K562 (cell line): ENCODE data around the gene SDK1. TPM values are rescaled to one million over a fixed set of nuclear protein-coding genes. Genes with fewer than 3 reads are reported as not detected.

Experiments used
- ATAC-seq: fragments of 200-7000 bp; cut with Tn5 transposase; 3 replicates; pipeline ENCODE4 v1.9.1; 2020; ENCODE audit warnings: moderate library complexity
- BruUV-seq: library from RNA; stranded (reverse); fragments of 400-500 nt; replicated peaks from 2 replicates; lab custom pipeline; 2021; lab: Mats Ljungman, UMichigan
- CTCF ChIA-PET: fragments of 300-600 bp; formaldehyde crosslinking; extraction: SDS; loops from one replicate; lab custom pipeline; 2021; ENCODE audit warnings: low intra/inter-chr PET ratio; lab: Yijun Ruan, JAX
- POLR2A ChIA-PET: fragments of 300-600, 350-650 bp; sonication (Branson Sonifier 250); formaldehyde crosslinking; extraction: SDS; loops from one replicate; lab custom pipeline; 2021; ENCODE audit warnings: antibody characterized with exemption, inconsistent platforms; lab: Yijun Ruan, JAX
- DNase-seq, 4 experiments: peaks; one replicate each; pipeline versions ENCODE4 v3.0.0 to v3.0.0-alpha.2; 2011 to 2018; ENCODE audit warnings: low spot score in 3 of 4, mixed read lengths in 3 of 4; ENCODE audit errors: extremely low read depth in 1 of 4
- FAIRE-seq: peaks from 2 replicates; lab custom pipeline; 2011; peaks lifted over from hg19 to GRCh38; lab: Jason Lieb, UNC
- H2AFZ ChIP-seq: 2 replicates; pipeline ENCODE4 v1.6.0; 2011; ENCODE audit warnings: low read depth, low read length, control low read depth, inconsistent platforms
- H3K27ac ChIP-seq: fragments of 200-600 bp; 3 replicates; pipeline ENCODE4 v1.8.0; 2011; ENCODE audit warnings: low read depth, mild to moderate bottlenecking, control low read depth, inconsistent platforms, low read length, moderate library complexity, mixed read lengths; ENCODE audit errors: extremely low read depth
- H3K27me3 ChIP-seq, 2 experiments: fragments of 300-600 bp in 1 of 2; 2 replicates in 1 of 2; 3 replicates in 1 of 2; pipeline versions ENCODE4 v1.6.0 to v1.8.0; 2011; ENCODE audit warnings: inconsistent platforms in 2 of 2, low read length in 2 of 2, mild to moderate bottlenecking in 1 of 2, mixed read lengths in 1 of 2, moderate library complexity in 1 of 2; ENCODE audit not compliant: control insufficient read depth in 2 of 2, insufficient read depth in 2 of 2
- H3K36me3 ChIP-seq: fragments of 300-600 bp; 3 replicates; pipeline ENCODE4 v1.8.0; 2011; ENCODE audit warnings: mild to moderate bottlenecking, low read length, inconsistent platforms; ENCODE audit not compliant: control insufficient read depth, insufficient read depth
- H3K4me1 ChIP-seq, 2 experiments: fragments of 200-600 bp in 1 of 2; replicated peaks in 1 of 2; 2 replicates in 1 of 2; 3 replicates in 1 of 2; pipeline versions ENCODE4 v1.5.1 to v1.8.0; 2011; ENCODE audit warnings: inconsistent platforms in 2 of 2, low read length in 2 of 2, mild to moderate bottlenecking in 1 of 2, mixed read lengths in 1 of 2, moderate library complexity in 1 of 2; ENCODE audit not compliant: control insufficient read depth in 2 of 2, insufficient read depth in 2 of 2
- H3K4me2 ChIP-seq: 2 replicates; pipeline ENCODE4 v1.6.1; 2011; ENCODE audit warnings: low read length, control low read depth, inconsistent platforms, mixed read lengths; ENCODE audit not compliant: insufficient read depth
- H3K4me3 ChIP-seq: fragments of 200-600 bp; sonication (generic), shearing (Covaris generic); 2 replicates; pipeline ENCODE4 v1.5.1; 2016; ENCODE audit warnings: control low read depth, inconsistent platforms
- H3K79me2 ChIP-seq: fragments of 200-600 bp; 3 replicates; pipeline ENCODE4 v1.8.0; 2011; ENCODE audit warnings: low read length, inconsistent platforms; ENCODE audit not compliant: control insufficient read depth, insufficient read depth
- H3K9ac ChIP-seq, 2 experiments: 2 replicates each; pipeline versions ENCODE4 v1.6.0 to v1.6.1; 2011; ENCODE audit warnings: low read depth in 2 of 2, low read length in 2 of 2, control low read depth in 1 of 2, inconsistent platforms in 1 of 2, mild to moderate bottlenecking in 1 of 2, mixed read lengths in 1 of 2; ENCODE audit not compliant: insufficient read depth in 1 of 2
- H3K9me1 ChIP-seq: one replicate; pipeline ENCODE4 v1.6.0; 2011; ENCODE audit warnings: inconsistent platforms, mild to moderate bottlenecking, low read length, moderate library complexity; ENCODE audit not compliant: control insufficient read depth, insufficient read depth
- H3K9me3 ChIP-seq: replicated peaks from 2 replicates; pipeline ENCODE4 v1.5.1; 2011; ENCODE audit warnings: low read depth, low read length, inconsistent platforms; ENCODE audit not compliant: control insufficient read depth, insufficient read depth
- H4K20me1 ChIP-seq: replicated peaks from 2 replicates; pipeline ENCODE4 v1.6.1; 2011; ENCODE audit warnings: low read length, inconsistent platforms, mixed read lengths; ENCODE audit not compliant: control insufficient read depth, insufficient read depth
- ATF7 ChIP-seq: fragments of 450-650 bp; IDR thresholded peaks from 2 replicates; pipeline ENCODE4 v1.7.1; 2014; ENCODE audit warnings: mild to moderate bottlenecking, moderate library complexity
- HMGXB4 ChIP-seq: sonication (generic); formaldehyde crosslinking; IDR thresholded peaks from 2 replicates; pipeline ENCODE4 v1.8.1; 2023; ENCODE audit warnings: mild to moderate bottlenecking, missing genetic modification reagents
- ZNF407 ChIP-seq: fragments of 450-650 bp; IDR thresholded peaks from 2 replicates; pipeline ENCODE4 v1.6.1; 2016; ENCODE audit warnings: low read depth
- WGBS: fragments of 100-300 bp; shearing (Covaris generic); methylation state at CpG from one replicate; pipeline ENCODE4 v1.1.6; 2016; ENCODE audit warnings: low coverage, mixed read lengths; ENCODE audit not compliant: insufficient coverage; ENCODE audit errors: missing lambda C conversion rate; 5-methylcytosine and 5-hydroxymethylcytosine counted together
- in situ Hi-C: fragments of 300-500 bp; cut with MboI; formaldehyde crosslinking; loops from 4 replicates; pipeline ENCODE4 v1.15.0; 2018; ENCODE audit warnings: inconsistent platforms, mixed read lengths
- intact Hi-C: fragments of 100-400 bp; cut with micrococcal nuclease; formaldehyde crosslinking; loops from 2 replicates; pipeline ENCODE4 v1.14.2; 2022
- polyA plus RNA-seq, 8 experiments: library from polyadenylated mRNA; depleted of rRNA in 4 of 8; stranded (reverse) in 5 of 8; unstranded in 3 of 8; fragments of >200 nt; fragmentation: Nextera tagmentation in 2 of 8; fragmentation: Illumina TruSeq in 1 of 8; extraction: Ambion mirVana in 2 of 8; extraction: Trizol in 1 of 8; gene quantifications; 2 replicates each; pipeline versions ENCODE4 v1.2.1 to v1.2.3, GENCODE V29; 2011 to 2014; ENCODE audit warnings: inconsistent platforms in 1 of 8, missing spikeins in 1 of 8
- total RNA-seq, 7 experiments: library from RNA; depleted of rRNA in 6 of 7; stranded (reverse); fragments of >200 nt in 6 of 7; fragmentation: Illumina TruSeq in 2 of 7; extraction: Trizol in 2 of 7; gene quantifications; 2 replicates each; pipeline versions ENCODE4 v1.2.1 to v1.2.3, GENCODE V29; 2011 to 2021; ENCODE audit warnings: low replicate concordance in 1 of 7
- TF ChIP-seq, protein P1 (sequence below), 2 experiments: fragments of 450-650 bp in 1 of 2; sonication (generic) in 1 of 2; formaldehyde crosslinking in 1 of 2; IDR thresholded peaks in 1 of 2; conservative IDR thresholded peaks in 1 of 2; 2 replicates each; pipeline versions ENCODE4 v1.6.1 to v1.8.1; 2016 to 2023; ENCODE audit warnings: mild to moderate bottlenecking in 2 of 2, moderate library complexity in 2 of 2, inconsistent platforms in 1 of 2, missing genetic modification reagents in 1 of 2

The SDK1 gene
- total and polyA plus RNA-seq, 9 of the 15 experiments (the other 6 are each of a cell fraction or from before 2014, with no cell fraction given): 0.16 TPM; not detected in 8

GRCh38 chr7:3634396-3634795 is 333.3 kb downstream of the SDK1 start (continued):
- no peak for TF ChIP-seq HMGXB4 (CRISPR knock-in tag)

DNA sequence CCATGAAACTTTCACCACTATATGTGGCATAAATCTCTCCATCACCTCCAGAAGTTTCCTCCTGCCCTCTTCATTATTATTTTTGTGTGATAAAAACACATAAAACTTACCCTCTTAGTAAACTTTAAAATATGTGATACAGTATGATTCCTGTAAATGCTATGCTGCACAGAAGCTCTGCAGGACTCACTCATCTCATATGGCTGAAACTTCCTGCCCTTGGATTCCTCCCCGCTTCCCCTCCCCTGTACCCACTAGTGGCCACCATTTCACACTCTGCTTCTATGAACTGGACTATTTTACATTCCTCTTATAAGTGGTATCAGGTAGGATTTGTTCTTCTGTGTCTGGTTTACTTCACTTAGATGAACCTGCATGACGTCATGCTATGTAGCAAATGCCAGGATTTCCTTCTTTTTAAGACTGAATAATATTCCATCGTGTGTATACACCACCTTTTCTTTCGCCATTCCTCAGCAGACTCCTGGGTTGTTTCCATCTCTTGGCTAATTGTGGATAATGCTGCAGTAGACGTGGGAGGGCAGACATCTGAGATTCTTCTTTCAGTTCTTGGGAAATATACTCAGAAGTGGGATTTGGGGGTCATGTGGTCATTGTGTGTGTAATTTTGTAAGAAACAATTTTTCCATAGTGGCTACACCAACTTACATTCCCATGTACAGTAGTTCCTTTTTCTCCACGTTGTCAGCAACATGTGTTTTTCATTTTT is 335.2 kb downstream of the SDK1 start:
- Histone ChIP-seq H4K20me1 (no peaks in the 10 kb centered on the region), H3K4me2 (no peak overlapping the region), H3K4me1 (no peaks in the 10 kb centered on the region), H3K9ac (no peak overlapping the region), H2AFZ (no peak overlapping the region), H3K27me3 (peaks cover 0 to under 1% of the 10 kb centered on the region in 2 experiments; a peak in 2 of 5 replicates), H3K27ac (no peak overlapping the region), H3K79me2 (no peaks in the 10 kb centered on the region), H3K9me1 (no peaks in the 10 kb centered on the region), H3K9me3 (no peaks in the 10 kb centered on the region), H3K4me3 (no peak overlapping the region), H3K36me3 (no peaks in the 10 kb centered on the region)
- ChIA-PET CTCF (no interaction called here), POLR2A (interaction anchor here (0.7 kb wide), 1 partner anchor 325 kb away, joined by 3 read pairs; no protein-coding TSS in a partner anchor)
- ATAC-seq (no peak), DNase-seq (no peak), FAIRE-seq (no peak)
- 2% methylated on average over 6 of the region's 6 CpGs for WGBS
- BruUV-seq: no TSS peak
- TF ChIP-seq, protein P1, sequence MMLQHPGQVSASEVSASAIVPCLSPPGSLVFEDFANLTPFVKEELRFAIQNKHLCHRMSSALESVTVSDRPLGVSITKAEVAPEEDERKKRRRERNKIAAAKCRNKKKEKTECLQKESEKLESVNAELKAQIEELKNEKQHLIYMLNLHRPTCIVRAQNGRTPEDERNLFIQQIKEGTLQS (IDR thresholded peaks at IDR 0.05): 0 out of 2 replicates have a peak, but pooled peaks have one; percentile 42
- TF ChIP-seq, protein P1 (CRISPR knock-in tag; conservative IDR thresholded peaks at IDR 0.05): no peak
- TF ChIP-seq ZNF407 (no peak), ATF7 (peak; percentile 64)
- in situ Hi-C loops (no loop called here), intact Hi-C loops (no loop called here)
